Measurements from ENCODE around the gene HNRNPLL. TPM values are rescaled to one million over a fixed set of nuclear protein-coding genes. Genes with fewer than 3 reads are reported as not detected.

Gene HNRNPLL
- total RNA-seq, 1 experiment from 2014 or later, result 62.6 TPM

- DNase-seq (ENCODE audit: low read depth), result no peak
Observed at GRCh38 chr2:38596229-38596628, 6.5 kb downstream of the HNRNPLL start.

DNA sequence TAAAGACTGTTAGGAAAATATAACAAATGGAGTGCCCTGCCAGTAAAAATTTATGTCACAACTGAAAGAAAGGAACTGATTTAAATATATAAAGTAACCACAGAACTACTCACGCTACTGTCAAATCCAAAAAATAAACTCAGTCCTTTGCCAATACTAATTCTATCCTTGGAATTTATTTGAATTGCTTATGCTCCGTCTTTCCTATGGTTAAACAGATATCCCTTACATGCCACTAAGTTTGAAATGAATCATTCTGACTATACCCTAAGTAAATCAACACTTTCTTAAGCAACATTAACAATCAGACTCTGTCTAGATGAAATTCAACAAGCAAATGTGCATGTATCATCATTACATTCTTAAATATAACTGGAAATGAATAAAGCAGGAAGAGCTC lies 9.8 kb downstream of the HNRNPLL start:
- peak; percentile 22 for DNase-seq (ENCODE audit: low read depth)

GRCh38 chr2:38591152-38591551 lies 11.6 kb downstream of the HNRNPLL start:
- no peak for DNase-seq (ENCODE audit: low read depth)

DNA sequence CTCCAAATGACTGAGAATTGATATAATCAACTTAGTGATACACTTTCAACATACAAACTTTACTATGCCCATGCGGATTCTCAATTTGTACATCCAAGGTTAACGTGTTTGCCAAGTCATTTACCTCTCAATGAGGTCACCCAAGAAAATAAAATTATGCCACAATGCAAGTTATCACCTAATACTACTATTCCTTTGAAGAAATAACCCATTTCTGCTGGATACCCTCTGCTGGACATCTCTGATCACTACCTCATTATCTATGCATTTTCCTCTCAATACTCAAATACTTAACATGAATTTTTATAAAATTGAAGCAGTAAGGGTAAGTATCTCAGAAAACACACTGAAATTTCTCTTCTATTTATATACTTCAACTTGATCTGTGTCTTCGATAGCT lies 12.7 kb downstream of the HNRNPLL start:
- DNase-seq (ENCODE audit: low read depth), result no peak

GRCh38 chr2:38586931-38587330 lies 15.8 kb downstream of the HNRNPLL start:
- DNase-seq (ENCODE audit: low read depth), result no peak

DNA sequence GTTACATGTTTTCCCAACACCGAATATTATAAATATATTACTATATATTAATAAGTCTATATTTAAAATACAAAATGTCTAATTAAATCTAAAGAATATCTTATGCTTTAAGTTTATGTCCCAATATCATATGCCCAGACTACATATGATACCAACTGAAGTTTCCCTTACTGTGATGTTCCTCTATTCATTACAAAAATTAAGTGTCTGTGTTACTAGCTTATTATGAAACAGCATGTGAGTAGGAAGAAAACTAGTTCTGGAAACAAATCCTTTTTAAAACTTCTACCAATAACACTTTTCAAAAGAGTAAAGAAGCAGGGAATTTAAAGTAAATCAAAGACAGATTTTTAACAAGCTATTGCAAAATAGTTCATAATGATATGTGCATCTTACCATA lies 17.8 kb downstream of the HNRNPLL start:
- no peak for DNase-seq (ENCODE audit: low read depth)

DNA sequence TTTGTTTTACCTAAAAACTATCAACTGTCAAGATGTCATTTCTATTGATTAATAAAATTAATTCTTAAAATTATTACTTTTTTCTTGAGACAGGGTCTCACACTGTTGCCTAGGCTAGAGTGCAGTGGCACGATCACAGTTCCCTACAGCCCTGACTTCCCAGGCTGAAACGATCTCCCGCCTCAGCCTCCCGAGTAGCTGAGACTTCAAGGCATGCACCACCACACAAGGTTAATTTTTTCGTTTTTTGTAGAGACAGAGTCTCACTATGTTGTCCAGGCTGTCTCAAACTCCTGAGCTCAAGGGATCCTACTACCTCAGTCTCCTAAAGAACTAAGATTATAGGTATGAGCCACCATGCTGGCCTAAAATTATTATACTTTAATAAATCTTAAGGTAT lies 18.7 kb downstream of the HNRNPLL start:
- DNase-seq (ENCODE audit: low read depth), result no peak

GRCh38 chr2:38583524-38583923 lies 19.2 kb downstream of the HNRNPLL start:
- no peak for DNase-seq (ENCODE audit: low read depth)

- peak; percentile 73 for DNase-seq (ENCODE audit: low read depth)
Observed at GRCh38 chr2:38581193-38582147, 21.3 kb downstream of the HNRNPLL start.

DNA sequence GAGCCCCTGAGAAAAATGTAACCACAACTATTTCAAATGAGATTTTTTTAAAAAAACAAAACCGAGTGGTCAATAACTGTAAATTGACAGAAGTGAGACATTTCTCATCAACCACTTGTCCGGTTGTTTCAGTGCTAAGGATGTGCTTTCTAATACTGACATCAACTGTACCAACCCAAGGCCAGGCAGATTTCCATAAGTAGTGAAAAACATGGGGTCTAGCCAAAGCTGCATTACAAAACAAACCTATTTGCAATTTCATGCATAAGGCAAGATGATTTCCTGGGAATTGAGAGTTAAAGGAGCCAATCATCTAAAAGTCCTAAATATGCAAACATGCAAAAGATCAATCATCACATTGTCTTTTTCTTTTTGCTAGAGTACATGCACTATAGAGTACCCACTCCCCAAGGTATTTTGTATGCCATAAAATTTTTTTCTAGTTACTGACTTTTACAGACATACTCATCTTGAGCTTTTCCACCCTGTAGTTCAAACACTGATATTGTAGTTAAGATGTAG lies 22.6 kb downstream of the HNRNPLL start:
- no peak for DNase-seq (ENCODE audit: low read depth)

GRCh38 chr2:38578832-38579231 lies 23.9 kb downstream of the HNRNPLL start:
- DNase-seq (ENCODE audit: low read depth), result no peak

DNA sequence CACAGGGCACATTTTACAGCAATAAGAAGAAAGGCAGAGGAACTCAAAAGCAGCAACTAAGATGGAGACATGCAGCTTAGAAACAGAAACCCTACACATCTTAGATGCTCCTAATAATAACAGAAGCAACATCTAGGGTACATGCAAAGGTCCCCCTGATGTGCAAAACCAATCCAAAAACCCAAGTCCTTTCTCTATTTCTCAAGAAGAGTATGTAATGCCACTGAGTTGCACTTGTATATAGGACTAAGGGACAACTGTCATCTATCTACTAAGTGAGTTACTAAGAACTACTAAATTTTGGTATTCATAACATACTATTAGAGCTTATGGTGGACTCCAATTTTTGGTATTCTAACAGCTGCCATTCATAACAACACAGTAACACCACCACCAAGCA lies 28.4 kb downstream of the HNRNPLL start:
- DNase-seq (ENCODE audit: low read depth), result no peak

GRCh38 chr2:38572167-38572566 lies 30.6 kb downstream of the HNRNPLL start:
- peak; percentile 61 for DNase-seq (ENCODE audit: low read depth)

DNA sequence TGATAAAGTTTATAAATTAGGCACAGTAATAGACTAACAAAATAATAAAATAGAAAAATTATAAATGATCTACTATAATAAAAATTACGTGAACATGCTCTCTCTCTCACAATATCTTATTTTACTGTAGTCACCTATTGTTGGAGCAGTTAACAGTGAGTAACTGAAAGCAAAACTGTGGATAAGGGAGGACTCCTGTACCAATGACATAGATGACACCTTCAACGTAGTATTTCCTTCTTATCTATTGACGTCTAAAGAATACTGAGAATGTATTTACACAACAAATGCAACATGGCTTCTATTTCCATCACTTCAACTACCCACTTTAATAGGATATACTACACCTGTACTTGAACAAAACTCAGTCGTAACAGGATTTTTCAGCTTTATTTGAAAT lies 31.5 kb downstream of the HNRNPLL start:
- no peak for DNase-seq (ENCODE audit: low read depth)

GRCh38 chr2:38568724-38569436 lies 33.8 kb downstream of the HNRNPLL start:
- no peak for DNase-seq (ENCODE audit: low read depth)

DNA sequence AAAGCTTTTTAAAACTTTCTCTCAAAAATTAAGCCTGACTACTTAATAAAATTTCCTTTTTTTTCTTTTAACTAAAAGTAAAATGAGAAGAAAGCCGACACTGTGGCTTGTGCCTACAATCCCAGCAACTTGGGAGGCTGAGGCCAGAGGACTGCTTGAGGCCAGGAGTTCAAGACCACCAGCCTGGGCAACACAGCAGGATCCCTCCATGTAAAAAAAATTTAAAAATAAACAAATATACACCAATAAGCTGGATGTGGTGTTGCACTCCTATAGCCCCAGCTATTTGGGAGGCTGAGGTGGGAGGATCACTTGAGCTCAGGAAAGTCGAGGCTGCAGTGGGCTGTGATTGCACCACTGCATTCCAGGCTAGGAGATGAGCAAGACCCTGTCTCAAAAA lies 37.4 kb downstream of the HNRNPLL start:
- DNase-seq (ENCODE audit: low read depth), result no peak

- no peak for DNase-seq (ENCODE audit: low read depth)
Observed at GRCh38 chr2:38561691-38562090, 41.0 kb downstream of the HNRNPLL start.

DNA sequence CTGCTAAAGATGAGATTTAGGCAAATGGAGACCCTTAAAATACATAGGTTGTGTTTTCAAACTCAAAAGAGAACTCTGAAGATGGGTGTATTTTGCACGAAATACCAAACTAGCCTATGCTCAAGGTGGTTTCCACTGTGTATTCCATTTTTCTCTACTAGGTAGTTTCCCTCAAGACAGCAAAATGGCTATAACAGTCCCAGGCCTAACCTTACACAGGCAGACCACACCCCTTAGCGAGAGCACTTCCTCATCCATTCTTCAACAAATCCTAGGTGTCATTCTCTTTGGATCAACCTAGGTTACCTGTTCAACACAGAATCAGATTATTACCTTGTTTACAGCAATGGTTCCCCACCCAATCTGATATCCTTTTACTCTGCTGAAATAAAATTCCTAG lies 42.6 kb downstream of the HNRNPLL start:
- DNase-seq (ENCODE audit: low read depth), result no peak

DNA sequence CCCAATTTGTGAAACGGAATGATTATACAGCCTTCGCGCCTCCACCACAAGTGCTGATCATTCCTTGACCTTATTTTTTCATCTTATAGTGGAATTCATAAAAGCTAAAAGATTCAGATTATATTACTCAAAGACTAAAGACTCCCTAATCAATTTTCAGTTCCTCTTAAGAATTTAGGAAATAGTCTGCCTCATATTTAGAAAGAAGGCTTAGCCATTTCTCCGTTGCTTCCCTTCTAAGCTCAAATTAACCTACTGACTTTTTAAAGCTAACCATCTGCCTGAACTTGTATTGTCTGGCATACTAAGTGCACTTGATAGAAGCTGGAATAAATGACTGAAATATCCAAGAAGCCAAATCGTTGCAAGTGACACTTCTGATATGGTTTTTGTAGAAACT lies 44.7 kb downstream of the HNRNPLL start:
- no peak for DNase-seq (ENCODE audit: low read depth)

- DNase-seq (ENCODE audit: low read depth), result no peak
Observed at GRCh38 chr2:38557217-38557616, 45.5 kb downstream of the HNRNPLL start.

DNA sequence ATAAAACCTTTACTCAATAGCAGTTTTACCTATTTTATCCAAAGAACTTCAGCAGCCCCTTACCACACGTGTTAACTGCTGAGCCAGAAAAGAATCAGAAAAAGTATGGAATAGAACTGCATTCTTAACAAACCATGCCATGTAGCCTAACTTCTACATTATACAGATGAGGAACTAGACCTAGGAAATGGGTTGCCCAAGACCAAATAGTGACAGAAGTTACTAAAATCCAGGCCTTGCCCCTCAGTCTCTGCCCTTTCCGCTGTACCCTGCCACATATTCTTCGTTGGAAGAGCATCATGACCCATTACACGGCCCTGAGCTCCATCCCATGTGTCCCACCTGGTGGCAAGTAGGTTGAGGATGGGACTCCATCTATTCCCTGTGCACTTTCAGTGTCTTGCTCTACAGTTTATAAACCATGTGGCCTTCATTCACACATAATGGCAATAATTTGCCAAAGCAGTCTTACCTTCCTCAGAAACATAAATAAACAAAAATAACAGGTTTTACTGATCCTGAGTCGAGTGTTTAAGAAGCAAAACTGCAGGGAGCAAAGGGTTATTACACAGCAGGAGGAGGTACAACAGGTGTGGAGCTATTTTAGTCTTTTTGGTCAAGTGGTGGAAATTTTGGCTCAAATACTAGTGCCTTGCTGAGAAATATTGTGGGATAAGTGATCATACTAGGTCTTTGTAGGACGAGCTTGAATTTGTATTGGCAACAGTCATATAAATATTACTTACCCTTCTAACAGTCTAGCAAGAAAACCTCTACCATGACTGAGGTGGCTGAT lies 46.5 kb downstream of the HNRNPLL start:
- no peak for DNase-seq (ENCODE audit: low read depth)
